Skin epidermis (tissue), 12 donors: ENCODE measurements around the gene SP3.
"Not testable (repeated sequence)": the region's sequence is repeated elsewhere in the genome, so short reads cannot be mapped to it uniquely, and the experiment has no call there.

ENCODE experiments used
- H3K27ac ChIP-seq, 21 experiments: fragments of 200-600 bp; sonication (generic) in 11 of 21; one replicate each; pipeline ENCODE4 v1.5.0; 2020; ENCODE audit warnings: mild to moderate bottlenecking in 3 of 21, inconsistent platforms in 2 of 21, moderate library complexity in 2 of 21
- H3K4me3 ChIP-seq, 7 experiments: fragments of 200-600 bp; sonication (generic) in 2 of 7; one replicate each; pipeline ENCODE4 v1.5.0; 2020; ENCODE audit warnings: inconsistent platforms in 2 of 7, mild to moderate bottlenecking in 2 of 7, moderate library complexity in 1 of 7

Gene SP3

GRCh38 chr2:173914055-173914927 lies 50.9 kb downstream of the SP3 start:
- no peak overlapping the region for H3K27ac ChIP-seq
- H3K4me3 ChIP-seq: no peak overlapping the region

- Histone ChIP-seq H3K27ac (no peak overlapping the region), H3K4me3 (no peak overlapping the region)
Measured at GRCh38 chr2:173909846-173910245, 55.3 kb downstream of the SP3 start.

DNA sequence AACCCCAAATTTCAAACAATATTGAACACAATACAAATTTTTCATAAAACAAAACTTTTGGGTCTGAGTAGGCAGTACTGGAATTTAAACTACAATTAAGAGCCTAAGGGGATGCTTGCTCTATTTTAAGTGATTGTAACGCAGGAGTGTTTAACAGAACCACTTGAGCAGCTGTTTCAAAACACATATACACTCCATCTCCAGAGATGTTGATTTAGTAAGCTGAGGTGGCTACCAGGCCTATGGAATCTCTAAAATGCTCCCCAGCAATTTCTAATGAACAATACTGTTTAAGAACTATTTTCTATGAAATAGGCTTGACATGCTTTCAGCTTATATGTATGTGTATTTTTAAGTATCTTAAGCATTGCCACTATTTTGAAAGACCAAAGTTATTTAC lies 58.5 kb downstream of the SP3 start:
- no peak overlapping the region for H3K27ac ChIP-seq
- H3K4me3 ChIP-seq: no peak overlapping the region

DNA sequence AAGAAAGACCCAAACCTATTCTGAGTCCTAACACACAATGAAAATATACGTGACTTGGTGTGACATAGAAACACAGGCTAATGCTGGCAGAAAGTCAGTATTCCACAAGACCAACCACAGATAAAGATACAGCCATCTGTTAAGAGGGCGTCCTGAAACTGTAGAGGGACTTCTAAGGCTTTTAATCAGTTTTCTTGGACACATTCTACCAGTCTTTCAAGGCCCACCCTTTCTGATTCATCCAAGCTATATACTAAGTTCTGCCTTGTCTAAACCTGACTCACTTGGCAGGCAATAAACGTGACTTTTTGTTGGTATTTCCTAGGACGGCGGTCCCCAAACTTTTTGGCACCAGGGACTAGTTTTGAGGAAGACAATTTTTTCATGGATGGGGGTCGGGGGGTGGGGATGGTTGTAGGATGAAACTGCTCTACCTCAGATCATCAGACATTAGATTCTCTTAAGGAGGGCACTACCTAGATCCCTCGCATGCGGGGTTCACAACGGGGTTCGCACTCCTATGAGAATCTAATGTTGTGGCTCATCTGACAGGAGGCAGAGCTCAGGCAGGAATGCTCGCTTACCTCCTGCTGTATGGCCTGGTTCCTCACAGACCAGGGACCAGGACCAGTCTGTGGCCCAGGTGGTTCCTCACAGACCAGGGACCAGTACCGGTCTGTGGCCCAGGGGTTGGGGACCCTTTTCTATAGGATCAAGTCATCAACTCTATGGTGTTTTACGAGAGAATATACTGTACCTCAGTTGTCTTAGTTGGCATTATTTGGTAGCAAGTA lies 61.4 kb downstream of the SP3 start:
- no peak overlapping the region for H3K27ac ChIP-seq
- no peak overlapping the region for H3K4me3 ChIP-seq

GRCh38 chr2:173898996-173899395 lies 66.2 kb downstream of the SP3 start:
- Histone ChIP-seq H3K4me3 (no peak overlapping the region), H3K27ac (no peak overlapping the region)

DNA sequence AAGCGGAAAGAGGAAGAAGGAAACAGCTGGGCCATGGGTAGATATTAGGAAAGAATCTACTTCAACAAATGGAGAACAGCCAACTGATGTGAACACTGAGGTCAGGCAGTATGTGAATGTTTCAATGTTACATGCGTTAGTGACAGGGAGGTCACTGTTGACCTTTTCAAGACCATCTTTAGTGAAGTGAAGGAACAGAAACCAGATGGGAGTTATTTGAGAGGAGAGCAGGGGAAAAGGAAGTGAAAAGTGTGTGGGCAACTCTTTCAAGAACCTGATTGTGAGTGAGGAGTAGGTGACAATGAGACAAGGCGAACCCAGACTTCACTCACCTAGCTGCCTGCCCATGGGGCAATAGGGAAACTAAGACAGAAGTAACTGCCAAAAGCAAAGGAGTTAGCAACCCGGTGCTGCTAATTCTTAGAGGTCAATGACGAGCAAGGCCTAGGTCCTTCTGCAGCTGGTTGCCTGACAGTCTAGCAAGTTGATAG lies 67.0 kb downstream of the SP3 start:
- H3K27ac ChIP-seq: no peak overlapping the region
- H3K4me3 ChIP-seq: no peak overlapping the region

DNA sequence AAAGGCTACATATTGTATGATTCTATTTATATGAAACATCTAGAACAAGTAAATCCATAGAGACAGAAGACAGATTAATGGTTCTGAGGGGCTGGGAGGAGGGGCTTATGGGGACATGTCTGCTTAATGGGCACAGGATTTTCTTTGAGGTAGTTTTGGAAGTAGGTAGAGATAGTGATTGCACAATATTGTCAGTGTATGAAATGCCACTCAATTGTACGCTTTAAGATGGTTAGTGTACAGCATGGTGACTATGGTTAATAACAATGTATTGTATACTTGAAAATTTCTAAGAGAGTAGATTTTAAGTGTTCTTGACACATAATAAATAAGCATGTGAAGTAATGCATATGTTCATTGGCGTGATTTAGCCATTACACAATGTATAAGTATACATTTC lies 68.4 kb downstream of the SP3 start:
- no peak overlapping the region for H3K27ac ChIP-seq
- no peak overlapping the region for H3K4me3 ChIP-seq

- Histone ChIP-seq H3K27ac (no peak overlapping the region), H3K4me3 (no peak overlapping the region)
Measured at GRCh38 chr2:173892341-173892740, 72.8 kb downstream of the SP3 start.

DNA sequence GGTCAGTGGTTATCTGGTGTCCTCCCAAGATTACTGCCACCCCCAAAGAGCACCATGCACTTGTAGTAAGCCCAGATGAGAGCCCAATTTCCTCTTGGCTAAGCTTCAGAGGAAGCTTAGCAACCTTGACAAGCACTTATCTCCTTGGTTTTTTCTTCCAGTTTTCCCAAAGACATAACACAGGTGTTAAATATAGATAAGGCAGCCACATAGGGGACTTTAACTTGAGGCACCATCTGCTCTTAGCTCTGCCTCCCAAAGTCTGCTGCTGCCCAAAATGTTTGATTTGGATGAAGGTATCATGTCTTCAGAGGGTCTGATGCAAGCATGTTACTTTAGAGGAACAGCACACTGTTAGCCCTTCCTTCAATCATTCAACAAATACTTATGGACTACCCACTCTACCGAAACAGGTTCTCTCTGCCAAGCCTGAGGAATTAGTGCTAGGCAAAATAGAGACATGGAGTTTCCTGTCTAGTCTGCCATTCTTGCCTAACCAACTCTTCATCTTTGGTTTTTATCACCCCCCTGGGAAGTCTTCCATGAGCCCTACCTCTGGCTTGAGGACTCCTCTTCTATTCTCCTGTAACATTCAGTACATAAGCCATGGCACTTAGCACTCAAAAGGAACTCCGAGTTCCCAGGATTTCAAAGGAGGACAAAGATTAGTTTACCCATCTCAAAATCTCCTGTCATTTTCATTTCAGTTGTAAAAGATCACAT lies 73.7 kb downstream of the SP3 start:
- no peak overlapping the region for H3K27ac ChIP-seq
- no peak overlapping the region for H3K4me3 ChIP-seq

DNA sequence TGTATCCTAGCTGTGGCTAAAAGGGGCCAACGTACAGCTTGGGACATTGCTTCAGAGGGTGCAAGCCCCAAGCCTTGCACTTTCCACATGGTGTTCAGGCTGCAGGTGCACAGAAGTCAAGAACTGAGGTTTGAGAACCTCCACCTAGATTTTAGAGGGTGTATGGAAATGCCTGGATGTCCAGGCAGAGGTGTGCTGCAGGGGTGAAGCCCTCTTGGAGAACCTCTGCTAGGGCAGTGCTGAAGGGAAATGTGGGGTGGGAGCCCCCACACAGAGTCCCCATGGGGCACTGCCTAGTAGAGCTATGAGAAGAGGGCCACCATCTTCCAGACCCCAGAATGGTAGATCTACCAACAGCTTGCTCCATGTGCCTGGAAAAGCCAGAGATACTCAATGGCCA lies 75.7 kb downstream of the SP3 start:
- H3K4me3 ChIP-seq, H3K27ac ChIP-seq: not testable (repeated sequence)

GRCh38 chr2:173886613-173887012 lies 78.6 kb downstream of the SP3 start:
- no peak overlapping the region for H3K27ac ChIP-seq
- no peak overlapping the region for H3K4me3 ChIP-seq

- H3K4me3 ChIP-seq: no peak overlapping the region
- peak overlapping the region in 1 of 21 experiments; percentile 16 for H3K27ac ChIP-seq
Measured at GRCh38 chr2:173884025-173884802, 81.0 kb downstream of the SP3 start.

DNA sequence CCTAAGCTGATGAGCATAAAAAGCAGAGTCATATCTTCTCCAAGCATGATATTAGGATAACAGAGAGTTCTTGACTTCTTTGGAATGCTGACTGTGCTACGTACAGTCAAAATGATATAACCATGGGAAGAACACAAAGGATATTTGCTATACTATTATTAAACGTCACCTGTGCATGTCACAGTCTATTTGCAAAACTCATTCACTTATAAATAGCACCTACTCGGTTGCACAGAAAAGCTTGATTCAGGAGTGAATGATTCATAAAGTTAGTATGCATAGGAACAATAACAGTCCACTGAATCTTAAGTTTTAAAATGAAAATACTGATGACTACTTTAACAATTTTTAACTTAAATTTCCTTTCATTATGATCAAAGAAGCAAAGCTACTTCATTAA lies 83.3 kb downstream of the SP3 start:
- Histone ChIP-seq H3K27ac (no peak overlapping the region), H3K4me3 (no peak overlapping the region)

- no peak overlapping the region for H3K27ac ChIP-seq
- H3K4me3 ChIP-seq: no peak overlapping the region
Measured at GRCh38 chr2:173881461-173881860, 83.7 kb downstream of the SP3 start.

DNA sequence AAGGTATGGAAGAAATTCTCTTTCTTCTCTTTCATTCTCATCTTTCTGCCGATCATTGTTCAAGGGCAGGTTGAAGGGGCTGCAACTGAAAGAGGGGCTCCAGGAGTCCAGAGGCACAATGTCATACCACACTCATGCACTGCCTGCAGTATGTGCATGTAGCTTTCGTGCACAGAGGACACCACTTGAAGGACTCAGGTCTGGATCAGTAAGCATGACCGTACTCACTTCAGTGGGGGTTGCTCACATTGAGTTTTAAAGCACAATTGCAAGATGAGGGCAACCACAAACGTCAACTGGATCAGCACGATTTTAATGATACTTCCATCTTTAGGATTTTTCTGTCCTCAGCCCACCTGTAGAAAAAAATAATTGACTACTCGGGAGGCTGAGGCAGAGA lies 84.6 kb downstream of the SP3 start:
- no peak overlapping the region for H3K27ac ChIP-seq
- H3K4me3 ChIP-seq: no peak overlapping the region

- no peak overlapping the region for H3K27ac ChIP-seq
- H3K4me3 ChIP-seq: no peak overlapping the region
Measured at GRCh38 chr2:173876833-173877413, 88.2 kb downstream of the SP3 start.

DNA sequence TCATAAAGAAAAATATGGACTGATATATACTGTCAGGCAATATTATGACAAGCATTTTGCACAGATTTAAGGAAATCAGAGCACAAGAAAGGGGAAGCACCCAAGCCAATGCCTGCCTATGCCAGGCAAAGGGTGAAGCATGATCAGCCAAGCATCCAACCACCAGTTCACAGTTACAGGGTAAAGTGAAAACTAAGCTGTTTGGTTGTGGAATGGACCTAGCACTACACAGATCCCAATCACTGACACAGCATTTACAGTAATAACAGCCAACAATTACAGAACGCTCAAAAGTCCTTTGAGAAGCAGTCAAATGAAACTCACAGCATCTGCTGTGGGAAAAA lies 90.3 kb downstream of the SP3 start:
- H3K27ac ChIP-seq: no peak overlapping the region
- no peak overlapping the region for H3K4me3 ChIP-seq

DNA sequence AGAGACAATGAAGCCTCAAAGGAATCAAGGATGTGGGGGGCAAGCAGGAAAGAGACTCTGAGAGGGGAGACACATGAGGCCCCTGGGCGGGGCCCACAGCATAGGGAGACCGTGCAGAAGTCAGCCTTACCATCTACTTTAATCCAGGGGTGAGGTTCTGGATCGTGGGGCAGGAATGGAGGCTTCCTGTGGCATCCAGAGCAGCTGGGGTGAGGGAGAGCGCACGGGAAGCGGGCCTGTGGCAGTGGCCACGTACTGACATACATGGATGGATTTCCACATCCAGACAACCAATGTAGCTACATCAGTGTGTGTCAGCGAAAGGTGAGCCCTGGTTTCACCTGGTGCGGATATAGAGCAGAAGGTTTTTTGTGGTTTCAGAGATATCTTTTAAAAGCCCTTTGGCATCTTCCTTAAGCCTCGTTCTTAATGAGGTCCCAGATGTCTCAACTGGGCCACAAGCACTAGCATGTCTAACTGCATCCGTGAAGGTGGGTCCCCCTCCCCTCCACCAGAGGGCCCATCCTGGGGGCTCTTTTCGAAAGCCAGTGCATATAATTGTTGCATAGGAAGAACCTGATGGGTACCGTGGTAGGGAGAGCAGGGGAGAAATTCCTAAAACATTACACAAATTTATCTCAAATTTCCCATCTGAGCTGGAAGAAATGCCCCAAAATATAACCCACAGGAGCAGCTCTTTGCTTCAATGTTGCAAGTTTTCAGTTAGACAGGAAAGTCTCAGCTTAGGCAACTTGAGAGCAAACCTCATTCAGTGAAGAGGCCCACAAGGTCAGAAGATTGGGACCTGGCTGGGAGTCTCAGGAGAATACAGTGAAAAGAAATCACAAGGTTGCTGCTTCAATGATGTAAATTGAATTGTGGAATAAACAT lies 90.9 kb downstream of the SP3 start:
- H3K27ac ChIP-seq: no peak overlapping the region
- H3K4me3 ChIP-seq: no peak overlapping the region
